Right lung (tissue), 5 donors: ENCODE measurements around the gene MEIS2. TPM values are rescaled to one million over a fixed set of nuclear protein-coding genes. Genes with fewer than 3 reads are reported as not detected.

Experiments used
- DNase-seq, 2 donors: peaks; one replicate each; pipeline ENCODE4 v3.0.0-alpha.2; 2013
- polyA plus RNA-seq, 5 donors: library from polyadenylated mRNA; unstranded; fragments of 120-200 nt; gene quantifications; one replicate each; pipeline versions ENCODE4 v1.2.1 to v1.2.3, GENCODE V29; 2013; ENCODE audit warnings: inconsistent platforms in 1 of 5, low replicate concordance in 1 of 5; ENCODE audit not compliant: insufficient read length in 5 of 5, insufficient read depth in 1 of 5

MEIS2 gene
- polyA plus RNA-seq, 5 donors = 28.9 to 41.6 (median 36.1) TPM

- DNase-seq = no peak
These were observed 835 bp downstream of the MEIS2 start for GRCh38 chr15:37099319-37100108.

- DNase-seq = peak; percentile 51 to 61
These were observed 1.7 kb downstream of the MEIS2 start for GRCh38 chr15:37098468-37099318.

GRCh38 chr15:37097144-37097919, 3.0 kb downstream of the MEIS2 start:
- no peak for DNase-seq

- DNase-seq = no peak
These were observed 3.7 kb downstream of the MEIS2 start for GRCh38 chr15:37096558-37097143.

- DNase-seq = no peak
These were observed 4.4 kb downstream of the MEIS2 start for GRCh38 chr15:37095770-37096557.

GRCh38 chr15:37094915-37095711, 5.2 kb downstream of the MEIS2 start:
- DNase-seq = no peak

GRCh38 chr15:37094333-37094914, 5.9 kb downstream of the MEIS2 start:
- no peak for DNase-seq

- DNase-seq = no peak
These were observed 6.6 kb downstream of the MEIS2 start for GRCh38 chr15:37093480-37094332.

GRCh38 chr15:37090543-37091175, 9.7 kb downstream of the MEIS2 start:
- DNase-seq = no peak

GRCh38 chr15:37088436-37088835, 11.9 kb downstream of the MEIS2 start:
- no peak for DNase-seq

GRCh38 chr15:37087131-37087588, 13.2 kb downstream of the MEIS2 start:
- DNase-seq = no peak

- no peak for DNase-seq
These were observed 13.8 kb downstream of the MEIS2 start for GRCh38 chr15:37086521-37086920.

GRCh38 chr15:37086120-37086519, 14.2 kb downstream of the MEIS2 start:
- DNase-seq = no peak

- no peak for DNase-seq
These were observed 15.7 kb downstream of the MEIS2 start for GRCh38 chr15:37084602-37085001.

GRCh38 chr15:37083610-37084009, 16.7 kb downstream of the MEIS2 start:
- no peak for DNase-seq

- no peak for DNase-seq
These were observed 18.4 kb downstream of the MEIS2 start for GRCh38 chr15:37081983-37082382.

- no peak for DNase-seq
These were observed 20.0 kb downstream of the MEIS2 start for GRCh38 chr15:37080261-37080921.
